ENCODE measurements around the gene TPM1.
"Not testable (repeated sequence)": the region's sequence is repeated elsewhere in the genome, so short reads cannot be mapped to it uniquely, and the experiment has no call there.

TPM1 gene

GRCh38 chr15:63041974-63042876 lies at the start of gene TPM1:
Gene TPM1 (plus strand): TSS chr15:63042747. CDS start chr15:63042830, 83 bp downstream.
- DNase-seq (ENCODE audit: low spot score), result peak; percentile 94

- no peak for DNase-seq (ENCODE audit: low spot score)
Measured at GRCh38 chr15:62993066-62993465, 49.5 kb upstream of the TPM1 start.

GRCh38 chr15:62993632-62994031 lies 48.9 kb upstream of the TPM1 start:
- DNase-seq (ENCODE audit: low spot score), result not testable (repeated sequence)

GRCh38 chr15:62994439-62994838 lies 48.1 kb upstream of the TPM1 start:
- DNase-seq (ENCODE audit: low spot score), result no peak

GRCh38 chr15:62994975-62995681 lies 47.4 kb upstream of the TPM1 start:
- DNase-seq (ENCODE audit: low spot score), result peak; percentile 38

GRCh38 chr15:62997441-62997840 lies 45.1 kb upstream of the TPM1 start:
- DNase-seq (ENCODE audit: low spot score), result no peak

GRCh38 chr15:62998262-62998890 lies 44.2 kb upstream of the TPM1 start:
- DNase-seq (ENCODE audit: low spot score), result no peak

GRCh38 chr15:62999178-62999577 lies 43.4 kb upstream of the TPM1 start:
- DNase-seq (ENCODE audit: low spot score), result no peak

GRCh38 chr15:62999923-63000561 lies 42.5 kb upstream of the TPM1 start:
- no peak for DNase-seq (ENCODE audit: low spot score)

GRCh38 chr15:63000706-63001105 lies 41.8 kb upstream of the TPM1 start:
- DNase-seq (ENCODE audit: low spot score), result no peak

GRCh38 chr15:63004211-63004610 lies 38.3 kb upstream of the TPM1 start:
- DNase-seq (ENCODE audit: low spot score), result no peak

GRCh38 chr15:63006032-63006878 lies 36.3 kb upstream of the TPM1 start:
- DNase-seq (ENCODE audit: low spot score), result no peak

GRCh38 chr15:63008333-63009049 lies 34.1 kb upstream of the TPM1 start:
- no peak for DNase-seq (ENCODE audit: low spot score)

- DNase-seq (ENCODE audit: low spot score), result no peak
Measured at GRCh38 chr15:63010386-63010785, 32.2 kb upstream of the TPM1 start.

- DNase-seq (ENCODE audit: low spot score), result no peak
Measured at GRCh38 chr15:63010920-63011693, 31.4 kb upstream of the TPM1 start.

GRCh38 chr15:63012444-63012843 lies 30.1 kb upstream of the TPM1 start:
- no peak for DNase-seq (ENCODE audit: low spot score)

- peak; percentile 48 for DNase-seq (ENCODE audit: low spot score)
Measured at GRCh38 chr15:63013052-63013808, 29.3 kb upstream of the TPM1 start.

- DNase-seq (ENCODE audit: low spot score), result no peak
Measured at GRCh38 chr15:63014578-63014977, 28.0 kb upstream of the TPM1 start.

GRCh38 chr15:63015618-63016017 lies 26.9 kb upstream of the TPM1 start:
- DNase-seq (ENCODE audit: low spot score), result peak; percentile 50
